Measurements from ENCODE around the gene P2RY14. TPM values are rescaled to one million over a fixed set of nuclear protein-coding genes. Genes with fewer than 3 reads are reported as not detected.

Gene P2RY14
- total RNA-seq, 2 donors from 2014 or later, result 0.14 to 0.68 TPM

DNA sequence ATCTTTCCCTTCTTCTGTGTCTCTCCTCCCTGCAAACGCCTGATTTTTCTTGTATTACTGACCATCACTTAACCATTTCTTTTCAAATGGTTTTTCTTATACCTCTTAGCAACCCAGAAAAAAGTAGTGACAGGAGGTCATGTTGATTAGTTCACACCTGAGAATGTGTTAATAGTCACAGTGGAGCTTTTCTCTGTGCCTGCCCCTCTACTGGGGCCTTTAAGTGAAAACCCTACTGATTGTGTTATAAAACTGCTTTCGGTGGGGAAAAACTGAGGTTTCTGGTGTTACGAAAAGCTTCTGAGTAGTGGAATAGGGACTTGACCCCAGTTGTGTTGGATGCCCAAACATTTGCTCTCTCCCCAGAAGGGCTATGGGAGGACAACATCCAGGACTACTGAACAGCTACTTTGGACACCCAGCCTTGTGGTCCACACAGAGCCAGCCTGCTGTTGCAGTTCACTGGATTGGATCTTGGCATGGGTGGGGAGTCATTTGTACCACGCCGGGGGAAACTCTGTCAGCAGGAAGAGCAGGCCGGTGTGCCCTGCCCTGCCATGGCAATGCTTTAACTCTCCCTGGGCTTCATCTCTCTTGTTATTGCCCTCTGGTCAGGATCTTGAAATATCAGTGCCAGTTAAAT, 27.9 kb upstream of the P2RY14 start:
- no peaks in the 10 kb centered on the region for H3K9me3 Mint-ChIP-seq
- H3K27ac Mint-ChIP-seq, result peak overlapping the region; percentile 1 to 76
- H3K36me3 Mint-ChIP-seq, result peaks cover 0 to 15% of the 10 kb centered on the region in 2 donors
- ATAC-seq, result no peak
- no peak for DNase-seq (ENCODE audit: low spot score in 2 of 2)

DNA sequence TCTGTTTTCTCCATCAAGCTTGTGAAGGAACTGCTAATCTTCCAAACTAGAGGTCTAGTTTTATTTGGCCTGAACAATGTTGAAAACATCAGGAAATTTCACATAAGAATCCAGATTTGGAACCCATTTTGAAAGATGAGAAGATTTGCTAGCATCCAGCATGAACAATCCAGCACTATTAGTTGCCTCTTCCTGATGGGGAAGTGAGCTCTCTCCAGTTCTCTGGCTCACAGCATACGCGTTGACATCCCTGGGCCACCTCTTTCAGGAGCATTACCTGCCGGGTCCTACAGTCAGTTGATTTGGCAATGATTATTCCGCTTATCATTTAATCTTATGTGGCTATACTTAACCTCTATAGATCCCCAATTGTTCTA, 27.4 kb upstream of the P2RY14 start:
- ATAC-seq (no peak), DNase-seq (ENCODE audit: low spot score in 2 of 2) (no peak)
- Mint-ChIP-seq H3K9me3 (no peaks in the 10 kb centered on the region), H3K27ac (peak overlapping the region; percentile 1 to 76), H3K36me3 (peaks cover 0 to 15% of the 10 kb centered on the region in 2 donors)

DNA sequence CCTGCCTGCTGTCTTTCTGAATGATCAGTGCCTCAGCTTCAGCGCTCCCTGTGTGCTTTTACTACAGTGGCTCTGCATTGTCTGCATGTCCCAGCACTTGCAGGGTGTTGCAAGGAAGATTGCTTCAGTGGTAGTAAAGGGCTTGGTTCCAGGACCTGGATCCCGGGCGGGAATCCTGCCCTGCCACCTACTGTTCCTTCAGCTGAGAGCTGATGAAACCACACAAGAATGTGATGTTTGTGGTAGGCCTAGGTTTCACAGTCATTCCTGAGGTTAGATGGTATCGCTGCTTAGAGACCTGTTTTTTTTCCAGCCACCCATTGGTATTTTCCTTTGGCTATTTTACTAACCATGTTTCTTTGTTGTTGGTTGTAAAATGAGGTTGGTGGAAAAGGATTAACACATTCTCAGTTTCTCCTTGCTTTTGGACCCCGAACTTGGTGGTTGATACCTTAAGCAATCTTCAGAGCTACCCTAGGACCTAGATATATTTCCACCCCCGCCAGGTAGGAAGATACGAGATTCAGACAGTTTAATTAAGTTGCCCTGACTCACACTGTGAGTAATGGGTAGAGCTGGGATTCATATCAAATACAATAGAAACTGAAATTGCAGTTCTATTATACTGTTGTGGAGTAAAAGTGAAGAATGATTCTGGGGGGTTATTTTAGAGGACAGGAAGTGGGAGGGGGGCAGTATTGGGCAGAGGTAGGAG, 26.9 kb upstream of the P2RY14 start:
- ATAC-seq, result peak; percentile 79 to 81
- H3K36me3 Mint-ChIP-seq, result peaks cover 0 to 15% of the 10 kb centered on the region in 2 donors
- DNase-seq (ENCODE audit: low spot score in 2 of 2), result peak; percentile 23 to 57
- H3K9me3 Mint-ChIP-seq, result no peaks in the 10 kb centered on the region
- peak overlapping the region; percentile 1 to 76 for H3K27ac Mint-ChIP-seq

DNA sequence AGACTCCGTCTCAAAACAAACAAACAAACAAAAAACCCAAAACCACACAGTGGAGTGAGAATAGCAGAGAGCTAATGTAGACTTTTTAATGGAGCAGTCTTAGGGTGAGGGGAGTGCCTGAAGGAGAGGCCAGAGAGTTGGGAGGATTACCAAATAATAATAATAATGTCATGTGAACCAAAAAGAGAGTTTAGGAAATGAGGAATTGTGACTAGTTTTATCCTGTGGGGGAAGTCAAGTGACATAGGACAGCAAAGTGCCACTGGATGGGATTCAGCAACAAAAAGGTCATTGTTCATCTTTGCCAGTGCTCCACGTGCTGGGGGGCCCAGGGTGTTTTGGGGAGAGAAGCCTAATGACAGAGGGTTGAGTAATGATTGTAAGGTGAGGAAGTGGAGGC, 25.4 kb upstream of the P2RY14 start:
- Mint-ChIP-seq H3K27ac (peak overlapping the region; percentile 17 to 85), H3K36me3 (peaks cover 0 to 15% of the 10 kb centered on the region in 2 donors), H3K9me3 (no peaks in the 10 kb centered on the region)
- ATAC-seq (no peak), DNase-seq (ENCODE audit: low spot score in 2 of 2) (no peak)

DNA sequence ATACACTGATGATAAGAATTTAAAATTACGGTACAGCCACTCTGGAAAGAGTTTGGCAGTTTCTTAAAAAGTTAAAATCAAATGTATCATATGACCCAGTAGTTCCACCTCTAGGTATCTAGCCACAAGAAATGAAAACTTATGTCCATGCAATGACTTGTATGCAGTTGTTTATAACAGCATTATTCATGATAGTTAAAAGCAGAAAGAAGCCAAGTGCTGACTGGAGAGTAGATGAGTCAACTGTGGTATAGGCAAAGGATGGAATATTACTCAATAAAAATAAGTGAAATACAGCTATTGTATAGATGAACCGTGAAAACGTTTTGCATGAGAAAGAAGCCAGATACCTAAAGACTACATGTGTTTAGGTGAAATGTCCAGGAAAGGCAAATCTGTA, 23.4 kb upstream of the P2RY14 start:
- peaks cover 0 to 15% of the 10 kb centered on the region in 2 donors for H3K36me3 Mint-ChIP-seq
- H3K27ac Mint-ChIP-seq, result peak overlapping the region in 1 of 2 donors; percentile 1

DNA sequence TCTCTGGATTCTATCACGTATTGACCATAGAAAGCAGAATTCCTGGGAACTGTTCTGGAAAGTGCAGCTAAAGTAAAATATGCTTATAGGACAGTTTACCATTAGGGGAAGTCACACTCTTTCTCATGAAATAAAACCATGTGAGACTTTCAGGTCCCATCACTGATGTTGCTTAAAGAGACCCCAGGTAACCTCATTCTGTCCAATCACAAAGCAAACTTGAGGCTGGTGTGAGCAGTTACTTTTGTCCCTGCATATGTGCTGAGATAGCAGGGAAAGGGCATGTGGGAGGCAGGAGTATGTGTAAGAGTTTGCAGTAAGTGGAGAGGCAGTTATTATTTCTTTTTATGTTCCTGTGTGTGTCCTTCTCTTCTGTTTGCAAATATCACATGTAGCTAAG, 22.2 kb upstream of the P2RY14 start:
- DNase-seq (ENCODE audit: low spot score in 2 of 2) (no peak), ATAC-seq (no peak)
- Mint-ChIP-seq H3K36me3 (peaks cover 0 to 15% of the 10 kb centered on the region in 2 donors), H3K27ac (no peak overlapping the region), H3K9me3 (no peaks in the 10 kb centered on the region)

More for the DNA sequence above, 23.4 kb upstream of the P2RY14 start:
- DNase-seq (ENCODE audit: low spot score in 2 of 2) (no peak), ATAC-seq (peak; percentile 29 to 75)
- H3K9me3 Mint-ChIP-seq, result no peaks in the 10 kb centered on the region

DNA sequence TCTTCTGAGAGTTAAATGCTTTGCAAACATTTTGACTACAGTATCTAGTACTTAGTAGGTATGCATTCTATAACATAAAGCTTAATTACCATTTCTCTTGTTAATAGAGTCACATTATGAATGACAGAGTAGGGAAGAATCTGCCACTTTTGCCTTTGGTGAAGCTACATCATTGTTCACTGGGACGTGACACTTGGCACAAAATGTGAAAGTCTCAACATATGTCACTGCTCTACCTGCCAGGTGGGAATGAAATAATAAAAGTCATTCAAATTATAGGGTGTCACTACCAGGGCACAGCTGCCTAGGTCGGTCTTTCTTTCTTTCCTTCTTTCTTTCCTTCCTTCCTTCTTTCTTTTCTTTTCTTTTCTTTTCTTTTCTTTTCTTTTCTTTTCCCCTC, 20.7 kb upstream of the P2RY14 start:
- ATAC-seq (no peak), DNase-seq (ENCODE audit: low spot score in 2 of 2) (no peak)
- H3K9me3 Mint-ChIP-seq, result no peaks in the 10 kb centered on the region
- peaks cover 0 to 15% of the 10 kb centered on the region in 2 donors for H3K36me3 Mint-ChIP-seq
- no peak overlapping the region for H3K27ac Mint-ChIP-seq

DNA sequence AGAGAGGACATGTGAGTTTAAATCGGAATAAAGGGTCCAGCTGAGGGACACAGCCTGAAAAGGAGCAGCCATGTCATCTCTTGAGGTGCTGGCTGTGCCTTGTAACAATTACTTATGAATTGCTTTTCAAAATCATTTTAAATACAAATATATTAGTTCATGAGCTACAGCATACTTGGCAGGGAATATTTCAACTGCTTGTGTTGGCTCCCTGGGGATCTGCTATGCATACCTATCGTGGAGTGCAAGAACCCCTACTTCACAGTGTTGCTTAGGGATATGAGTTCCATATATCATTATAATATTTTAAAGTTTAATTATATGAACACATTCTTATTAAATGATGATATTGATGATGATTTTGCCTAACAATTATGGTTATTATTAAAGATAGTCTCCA, 19.1 kb upstream of the P2RY14 start:
- ATAC-seq (no peak), DNase-seq (ENCODE audit: low spot score in 2 of 2) (no peak)
- Mint-ChIP-seq H3K9me3 (no peaks in the 10 kb centered on the region), H3K27ac (no peak overlapping the region), H3K36me3 (no peaks in the 10 kb centered on the region)

DNA sequence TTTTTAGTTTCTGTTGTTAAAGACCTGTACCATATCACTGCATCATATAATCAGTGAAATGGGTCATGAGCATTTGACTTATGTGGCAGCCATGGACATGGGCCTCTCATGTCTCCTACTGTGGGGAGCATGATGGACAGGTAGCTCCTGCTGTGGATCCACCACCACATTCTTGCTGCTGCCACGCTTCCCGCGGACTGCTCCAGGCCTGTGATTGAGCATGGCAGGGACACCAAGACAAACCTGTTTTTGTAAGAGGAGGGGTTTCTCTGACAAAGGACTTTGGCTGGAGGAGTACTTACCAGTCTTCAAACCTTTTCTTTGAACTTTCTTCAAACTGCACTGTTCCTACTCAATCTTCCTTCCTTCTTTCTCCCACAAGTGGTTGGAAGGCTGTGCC, 17.9 kb upstream of the P2RY14 start:
- Mint-ChIP-seq H3K27ac (no peak overlapping the region), H3K36me3 (no peaks in the 10 kb centered on the region), H3K9me3 (no peaks in the 10 kb centered on the region)
- DNase-seq (ENCODE audit: low spot score in 2 of 2) (no peak), ATAC-seq (no peak)

DNA sequence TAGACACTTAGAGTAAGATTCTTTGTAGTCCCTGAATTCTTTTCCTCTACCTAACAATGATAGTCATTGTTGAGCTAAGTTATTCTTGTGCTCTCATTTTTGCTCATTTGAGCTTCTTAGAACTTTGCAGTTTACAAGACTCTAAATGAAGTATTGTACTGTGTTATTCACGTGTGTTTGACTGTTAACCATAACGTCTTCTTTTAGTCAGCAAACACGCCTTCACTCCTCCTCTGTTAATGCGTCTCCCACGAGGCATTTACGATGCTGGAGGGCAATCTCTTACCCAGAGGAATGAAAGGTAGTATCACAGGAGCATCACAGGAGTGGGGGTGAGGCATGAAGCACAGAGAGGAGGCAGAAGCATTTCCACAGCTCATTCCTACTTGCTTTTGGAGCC, 14.8 kb upstream of the P2RY14 start:
- Mint-ChIP-seq H3K36me3 (no peaks in the 10 kb centered on the region), H3K9me3 (no peaks in the 10 kb centered on the region), H3K27ac (no peak overlapping the region)
- DNase-seq (ENCODE audit: low spot score in 2 of 2), result no peak
- ATAC-seq, result no peak

DNA sequence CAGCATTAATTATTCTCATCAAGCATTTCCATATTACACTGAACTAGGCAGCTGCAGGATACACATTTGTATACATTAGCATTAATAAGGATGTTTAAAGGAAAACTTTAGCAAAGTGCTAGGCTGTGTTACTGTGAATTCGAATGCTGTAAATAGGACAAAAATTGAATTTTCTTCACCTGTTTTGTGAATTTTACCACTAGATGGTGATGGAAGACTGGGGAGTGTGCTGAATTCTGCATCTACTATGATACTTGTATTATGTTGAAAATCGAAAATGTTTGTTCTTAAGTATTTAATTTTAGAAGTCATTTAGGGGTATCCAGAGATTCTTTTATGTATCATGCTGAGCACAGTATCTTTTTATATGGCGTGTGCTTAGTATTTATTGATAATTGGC, 12.3 kb upstream of the P2RY14 start:
- no peaks in the 10 kb centered on the region for H3K36me3 Mint-ChIP-seq
- no peaks in the 10 kb centered on the region for H3K9me3 Mint-ChIP-seq
- H3K27ac Mint-ChIP-seq, result no peak overlapping the region
- ATAC-seq, result peak in 1 of 2 donors; percentile 22
- DNase-seq (ENCODE audit: low spot score in 2 of 2), result no peak

DNA sequence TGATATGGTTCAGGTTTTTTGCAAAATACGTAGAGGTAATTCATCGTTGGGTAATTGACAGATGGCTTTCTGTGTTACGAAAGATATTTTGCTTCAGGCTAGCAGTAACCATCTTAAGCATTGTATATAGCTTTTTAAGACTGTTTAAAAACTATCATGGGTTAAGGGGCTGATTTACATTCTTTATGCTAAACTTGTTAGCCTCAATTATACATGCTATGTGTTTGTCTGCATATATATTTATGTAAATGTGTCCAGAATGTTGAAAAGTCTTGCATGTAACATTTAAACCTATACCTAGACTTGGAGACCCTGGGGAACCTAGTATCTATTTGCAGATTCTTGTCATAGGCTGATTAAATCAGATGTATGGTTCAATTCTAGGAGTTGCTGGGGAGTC, 11.1 kb upstream of the P2RY14 start:
- DNase-seq (ENCODE audit: low spot score in 2 of 2) (no peak), ATAC-seq (no peak)
- Mint-ChIP-seq H3K36me3 (no peaks in the 10 kb centered on the region), H3K9me3 (no peaks in the 10 kb centered on the region), H3K27ac (no peak overlapping the region)

DNA sequence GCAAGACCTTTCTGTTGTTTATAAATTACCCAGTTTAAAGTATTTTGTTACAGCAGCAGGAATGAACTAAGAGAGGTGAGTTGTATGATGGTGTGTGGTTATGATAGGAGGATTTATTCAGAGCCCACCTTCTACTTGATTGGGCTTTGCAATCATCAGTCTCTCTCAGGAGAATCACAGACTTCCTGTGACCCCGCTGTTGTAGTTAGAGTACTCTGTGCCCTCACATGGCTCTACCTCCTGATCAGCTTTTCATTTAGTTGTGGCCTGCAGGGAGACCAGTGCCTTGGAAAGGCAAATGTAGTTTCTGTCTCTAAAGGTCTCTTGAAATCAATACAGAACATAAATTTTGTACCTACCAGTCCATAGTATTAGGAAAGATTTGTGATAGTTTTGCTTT, 7.6 kb upstream of the P2RY14 start:
- ATAC-seq, result no peak
- no peak for DNase-seq (ENCODE audit: low spot score in 2 of 2)
- Mint-ChIP-seq H3K27ac (no peak overlapping the region), H3K36me3 (no peaks in the 10 kb centered on the region), H3K9me3 (no peaks in the 10 kb centered on the region)

DNA sequence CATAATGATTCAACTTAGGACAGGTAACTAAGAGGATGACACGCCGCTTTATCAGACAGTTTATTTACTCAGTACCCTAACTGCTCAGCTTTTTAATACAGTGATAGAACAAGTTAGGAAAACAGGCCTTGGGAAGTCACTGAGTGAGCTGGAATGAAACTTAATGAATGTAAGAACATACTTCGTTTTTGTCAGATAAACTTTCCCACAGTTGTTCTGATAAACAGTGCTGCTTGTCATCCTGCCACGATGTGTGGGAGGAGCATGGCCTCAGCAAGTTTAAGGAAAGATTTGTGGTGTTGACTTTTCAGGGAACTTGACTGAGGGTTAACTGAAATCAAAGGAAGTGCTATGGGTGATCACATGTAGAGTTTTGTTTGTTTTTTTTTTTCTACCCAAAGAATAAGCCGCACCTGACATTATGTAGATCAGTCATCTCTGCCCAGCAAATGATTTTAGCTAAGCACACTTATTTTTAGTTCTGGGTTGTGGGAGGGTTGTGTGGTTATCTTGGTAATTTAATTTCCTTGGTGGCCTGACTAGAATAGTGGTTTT, 5.6 kb upstream of the P2RY14 start:
- peak overlapping the region in 1 of 2 donors; percentile 15 for H3K27ac Mint-ChIP-seq

DNA sequence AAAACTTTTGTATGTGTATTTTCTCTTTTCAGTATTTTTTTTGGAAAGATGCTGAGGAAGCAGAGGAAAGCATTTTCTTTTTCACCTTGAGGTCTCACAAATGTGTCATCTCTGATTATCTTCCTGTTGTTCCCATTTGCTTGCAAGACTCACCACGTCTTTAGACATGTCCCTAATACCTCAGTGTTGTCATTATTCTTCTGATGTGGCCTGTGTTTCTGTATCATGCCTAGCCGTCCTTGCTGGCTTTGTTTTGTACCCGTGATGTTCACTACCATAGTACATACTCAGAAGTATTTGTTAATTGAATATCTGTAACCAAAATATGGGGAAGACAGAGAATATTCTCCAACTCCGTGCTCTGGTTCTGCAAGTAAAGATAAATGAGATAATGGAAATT, 5.0 kb upstream of the P2RY14 start:
- Mint-ChIP-seq H3K9me3 (no peaks in the 10 kb centered on the region), H3K27ac (peak overlapping the region in 1 of 2 donors; percentile 44), H3K36me3 (no peaks in the 10 kb centered on the region)
- DNase-seq (ENCODE audit: low spot score in 2 of 2) (no peak), ATAC-seq (peak; percentile 28 to 62)

More for the DNA sequence above, 5.6 kb upstream of the P2RY14 start:
- ATAC-seq (peak; percentile 28 to 79), DNase-seq (ENCODE audit: low spot score in 2 of 2) (no peak)
- Mint-ChIP-seq H3K9me3 (no peaks in the 10 kb centered on the region), H3K36me3 (no peaks in the 10 kb centered on the region)

DNA sequence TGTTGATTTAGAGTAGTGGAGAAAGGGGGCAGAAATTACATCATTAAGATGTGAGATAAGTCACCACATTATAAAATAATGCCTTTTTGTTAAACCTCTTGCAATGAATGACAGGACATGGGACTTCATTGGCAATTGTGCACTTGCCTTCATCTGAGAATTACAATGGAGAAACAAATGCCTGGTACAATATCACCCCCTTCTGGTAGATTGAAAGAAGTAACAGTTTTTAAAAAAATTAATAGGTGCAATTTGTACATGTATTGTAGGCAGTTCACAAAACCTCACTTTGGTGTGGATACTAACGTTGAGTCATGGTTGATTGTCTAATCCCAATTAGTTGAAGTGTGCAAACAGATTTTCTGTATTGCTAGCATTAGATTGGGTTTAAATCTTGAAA, 4.6 kb upstream of the P2RY14 start:
- Mint-ChIP-seq H3K36me3 (no peaks in the 10 kb centered on the region), H3K9me3 (no peaks in the 10 kb centered on the region), H3K27ac (no peak overlapping the region)
- DNase-seq (ENCODE audit: low spot score in 2 of 2), result no peak
- peak; percentile 24 to 48 for ATAC-seq

DNA sequence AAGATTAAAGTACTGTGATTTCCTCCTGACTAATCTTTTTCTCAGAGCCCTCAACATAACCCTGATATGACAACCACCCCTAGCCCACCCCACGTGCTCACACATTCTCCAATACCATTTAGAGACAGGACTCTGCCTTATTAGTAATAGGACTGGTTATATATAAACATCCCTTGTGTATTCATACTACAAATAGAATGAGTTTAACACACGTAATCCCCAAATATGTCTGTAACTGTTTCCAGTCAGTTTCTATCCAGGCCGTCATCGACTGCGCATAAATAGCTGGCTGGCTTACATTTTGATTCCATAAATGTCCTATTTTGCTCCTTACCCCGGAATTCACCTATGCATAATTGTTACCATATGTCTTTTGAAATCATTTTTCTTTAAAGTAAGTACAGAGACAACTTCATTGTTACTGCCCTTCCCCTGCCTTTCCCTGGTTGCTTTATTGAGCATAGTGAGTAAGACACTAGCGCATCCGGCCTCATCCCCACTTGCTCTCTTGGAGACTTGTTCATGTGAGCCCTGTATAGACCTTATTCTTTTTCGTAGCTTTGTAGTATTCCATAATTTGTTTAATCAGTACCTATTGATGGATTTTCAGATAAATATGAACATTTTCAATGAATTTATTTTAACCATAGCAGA, 3.5 kb upstream of the P2RY14 start:
- ATAC-seq, result no peak
- no peaks in the 10 kb centered on the region for H3K9me3 Mint-ChIP-seq
- peak overlapping the region in 1 of 2 donors; percentile 17 for H3K27ac Mint-ChIP-seq
- no peaks in the 10 kb centered on the region for H3K36me3 Mint-ChIP-seq
- DNase-seq (ENCODE audit: low spot score in 2 of 2), result no peak

All from activated naive CD4-positive, alpha-beta T cell treated with anti-CD3 and anti-CD28 coated beads, Interleukin-2, amount 50 U/mL, for 72 hours (primary cell).